NCI-H128 (cell line): Measurements from ENCODE around the gene TMEM63C.
"Not testable (repeated sequence)": the region's sequence is repeated elsewhere in the genome, so short reads cannot be mapped to it uniquely, and the experiment has no call there.

ENCODE experiments used
- DNase-seq: peaks from one replicate; lab custom pipeline; 2025; ENCODE audit not compliant: unreplicated experiment; lab: John Stamatoyannopoulos, UW

The TMEM63C gene

DNA sequence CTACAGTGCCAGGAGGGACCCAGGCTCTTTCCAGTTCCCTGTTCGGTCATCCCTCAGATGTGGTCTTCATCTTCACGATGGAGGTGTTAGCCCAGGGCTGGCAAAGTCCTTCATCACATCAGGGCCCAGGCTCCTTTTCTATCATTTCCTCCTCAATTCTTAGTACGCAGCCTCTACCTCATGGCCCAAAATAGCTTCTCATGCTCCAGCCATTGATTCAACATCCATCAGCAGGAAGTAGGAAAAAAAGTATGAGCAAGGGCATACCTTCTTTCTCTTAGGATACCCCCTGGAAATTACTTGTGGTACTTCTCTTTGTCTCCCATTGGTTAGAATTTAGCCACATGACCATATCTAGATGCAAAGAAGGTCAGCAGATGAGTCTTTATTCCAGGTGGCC, 27.8 kb upstream of the TMEM63C start:
- no peak for DNase-seq

DNA sequence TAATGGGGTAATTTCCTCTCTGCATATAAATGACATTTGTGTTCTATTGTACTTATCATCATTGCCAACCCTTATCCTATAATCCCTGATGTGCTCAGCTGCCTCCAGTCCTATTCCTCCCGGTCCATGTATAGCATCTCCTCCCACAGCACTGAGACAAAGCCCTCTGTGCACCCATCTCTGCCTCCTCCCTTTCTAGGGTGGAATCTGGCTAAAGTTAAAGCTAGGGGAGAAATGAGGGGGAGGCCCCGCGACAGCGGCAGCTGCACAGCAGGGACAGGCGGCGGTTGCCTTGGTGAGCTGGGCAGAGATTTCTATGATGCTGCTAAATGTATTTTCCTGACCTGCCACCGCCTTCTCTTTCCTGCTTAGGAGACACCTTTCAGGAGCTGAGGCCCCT, 27.2 kb upstream of the TMEM63C start:
- no peak for DNase-seq

DNA sequence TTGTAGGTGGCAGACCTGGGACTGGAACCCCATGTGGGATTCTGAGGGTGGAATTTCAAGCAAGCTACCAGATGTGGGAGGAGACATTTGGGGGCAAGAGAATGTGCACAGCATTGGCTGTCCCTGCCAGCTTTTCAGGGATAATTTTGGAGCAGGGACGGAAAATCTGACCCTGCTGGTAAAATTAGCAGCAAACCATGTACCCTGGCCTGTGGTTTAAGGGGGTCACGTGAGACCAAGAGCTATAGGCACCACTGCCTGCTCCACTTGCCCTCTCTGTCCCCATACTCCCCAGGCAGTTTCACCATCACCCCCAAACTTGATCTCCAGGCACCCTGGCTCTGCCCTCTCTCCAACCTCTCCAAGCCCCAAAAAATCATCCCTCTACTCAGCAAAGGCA, 26.5 kb upstream of the TMEM63C start:
- DNase-seq: no peak

DNA sequence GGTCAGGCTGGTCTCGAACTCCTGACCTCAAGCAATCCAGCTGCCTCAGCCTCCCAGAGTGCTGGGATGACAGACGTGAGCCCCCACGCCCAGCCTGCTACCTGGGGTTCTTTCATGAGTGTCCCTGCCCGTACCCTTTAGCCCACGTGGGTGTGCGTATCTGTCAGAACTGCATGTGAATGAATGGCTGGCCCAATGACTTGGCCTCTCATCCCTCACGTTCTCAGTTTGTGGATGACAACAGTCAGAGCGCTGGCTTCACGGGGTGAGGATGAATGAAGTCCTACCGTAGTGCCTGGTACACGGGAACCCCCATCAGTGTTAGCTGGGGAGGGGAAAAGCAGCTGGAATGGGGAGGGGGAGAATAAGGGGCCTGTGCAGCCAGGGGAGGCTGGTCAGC, 23.9 kb upstream of the TMEM63C start:
- no peak for DNase-seq

DNA sequence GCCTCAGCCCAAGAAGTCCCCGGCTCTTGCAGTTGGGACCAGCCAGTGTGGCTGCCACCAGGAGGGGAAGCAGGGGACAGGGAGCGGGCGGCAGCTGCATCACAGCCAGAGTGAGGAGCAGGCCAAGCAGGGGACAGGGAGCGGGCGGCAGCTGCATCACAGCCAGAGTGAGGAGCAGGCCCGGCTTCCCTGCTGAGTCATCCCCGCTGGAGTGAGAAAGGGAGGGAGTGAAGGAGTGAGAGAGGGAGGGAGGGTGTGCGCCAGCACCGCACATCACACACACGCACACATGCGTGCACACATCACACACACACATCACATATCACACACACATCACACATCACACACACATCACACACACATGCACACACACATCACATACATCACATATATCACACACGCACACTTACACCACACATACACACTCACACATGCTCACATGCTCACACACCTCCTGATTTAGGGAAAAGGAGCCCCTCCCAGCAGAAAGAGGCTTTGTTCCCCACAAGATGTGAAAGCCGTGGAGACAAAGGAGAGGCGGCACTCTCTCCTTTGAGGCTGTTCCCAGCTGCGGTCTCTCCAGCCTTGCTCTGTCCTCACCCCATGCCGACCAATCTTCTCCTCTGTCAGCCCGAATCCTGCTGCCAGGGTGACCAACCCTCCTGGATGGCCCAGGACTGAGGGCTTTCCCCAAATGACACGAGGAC, 23.3 kb upstream of the TMEM63C start:
- DNase-seq: no peak

DNA sequence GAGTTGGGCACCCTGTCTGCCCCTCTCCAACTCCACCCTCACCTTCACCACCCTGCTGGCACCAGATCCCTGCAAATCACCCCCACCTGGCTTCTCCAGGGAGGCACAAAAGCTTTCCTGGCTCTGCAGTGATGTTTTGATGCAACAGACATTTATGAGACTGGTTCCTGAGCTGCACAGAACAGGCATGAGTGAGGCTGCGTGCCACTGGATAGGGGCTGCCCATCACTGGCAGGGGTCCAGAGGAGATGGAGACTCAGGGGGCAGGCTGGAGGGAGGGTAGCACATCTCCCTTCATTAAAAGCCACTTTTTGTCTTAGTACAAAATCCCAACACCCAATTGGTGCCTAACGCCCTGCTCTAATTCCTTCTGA, 22.7 kb upstream of the TMEM63C start:
- no peak for DNase-seq

DNA sequence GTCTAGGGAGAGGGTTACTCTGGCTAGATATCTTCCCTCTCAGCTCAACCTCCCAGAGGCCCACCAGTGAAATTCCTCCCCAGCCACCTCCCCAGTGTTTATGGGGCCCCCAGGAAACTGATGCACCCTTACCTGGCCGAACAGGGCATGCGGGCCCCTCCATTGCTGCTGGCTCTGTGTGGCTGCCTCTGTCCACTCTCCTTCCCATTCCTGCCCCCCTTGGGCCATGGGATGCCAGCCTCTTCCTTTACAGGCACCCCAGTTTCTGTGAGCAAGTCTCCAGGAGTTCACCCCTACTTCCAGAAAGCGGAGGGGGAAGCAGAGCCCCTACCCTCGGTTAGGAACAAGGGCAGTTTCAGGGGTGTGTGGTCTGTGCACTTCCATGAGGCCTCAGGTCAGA, 20.6 kb upstream of the TMEM63C start:
- DNase-seq: no peak

DNA sequence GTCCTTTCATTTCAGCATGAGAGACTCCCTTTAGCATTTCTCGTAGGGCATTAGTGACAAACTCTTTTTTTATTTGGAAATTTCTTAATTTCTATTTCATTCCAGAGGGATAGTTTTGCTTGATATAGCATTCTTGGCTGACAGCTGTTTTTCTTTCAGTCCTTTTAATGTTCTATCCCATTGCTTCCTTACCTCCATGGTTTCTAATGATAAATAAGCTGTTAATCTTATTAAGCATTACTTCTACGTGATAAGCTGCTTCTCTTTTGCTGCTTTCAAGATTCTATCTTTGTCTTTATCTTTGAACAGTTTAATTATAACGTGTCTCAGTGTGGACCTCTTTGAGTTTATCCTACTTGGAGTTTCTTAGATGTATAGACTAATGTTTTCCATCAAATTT, 11.6 kb upstream of the TMEM63C start:
- DNase-seq: no peak

DNA sequence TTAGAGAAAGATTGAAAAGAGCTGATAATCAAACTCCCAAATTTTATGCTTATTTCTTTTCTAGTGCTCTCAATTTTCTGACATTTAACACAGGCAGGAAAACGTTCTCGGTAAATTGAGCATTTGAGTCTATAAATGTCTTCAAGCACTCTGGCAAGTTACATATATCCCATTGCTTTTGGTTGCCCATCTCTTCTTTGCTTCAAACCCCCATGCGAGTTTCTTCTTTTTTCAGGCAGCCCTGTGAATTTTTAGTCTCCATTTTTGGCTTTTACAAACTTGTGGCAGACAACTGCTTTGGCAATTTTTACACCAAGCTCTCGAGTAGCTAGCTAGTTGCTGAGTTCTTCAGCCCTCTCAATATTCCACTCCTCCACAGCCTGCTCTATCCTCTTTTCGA, 8.7 kb upstream of the TMEM63C start:
- no peak for DNase-seq

DNA sequence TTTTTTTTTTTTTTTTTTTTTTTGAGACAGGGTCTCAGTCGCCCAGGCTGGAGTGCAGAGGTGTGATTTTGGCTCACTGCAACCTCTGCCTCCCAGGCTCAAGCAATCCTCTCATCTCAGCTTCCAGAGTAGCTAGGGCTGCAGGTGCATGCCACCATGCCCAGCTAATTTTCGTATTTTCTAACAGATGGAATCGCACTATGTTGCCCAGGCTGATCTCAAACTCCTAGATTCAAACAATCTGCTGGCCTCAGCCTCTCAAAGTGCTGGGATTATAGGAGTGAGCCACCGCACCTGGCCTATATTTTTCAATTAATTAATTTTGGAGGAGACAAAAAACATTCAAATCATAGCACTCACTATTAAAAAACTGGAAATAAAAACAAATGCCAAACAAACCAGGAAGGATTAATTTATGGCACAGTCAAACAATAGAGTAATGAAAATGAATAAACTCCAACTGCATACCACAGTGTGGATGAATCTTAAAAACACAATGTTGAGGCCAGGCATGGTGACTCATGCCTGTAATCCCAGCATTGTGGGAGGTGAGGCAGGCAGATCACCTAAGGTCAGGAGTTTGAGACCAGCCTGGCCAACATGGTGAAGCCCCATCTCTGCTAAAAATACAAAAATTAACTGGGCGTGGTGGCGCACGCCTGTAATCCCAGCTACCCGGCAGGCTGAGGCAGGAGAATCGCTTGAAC, 7.5 kb upstream of the TMEM63C start:
- not testable (repeated sequence) for DNase-seq

DNA sequence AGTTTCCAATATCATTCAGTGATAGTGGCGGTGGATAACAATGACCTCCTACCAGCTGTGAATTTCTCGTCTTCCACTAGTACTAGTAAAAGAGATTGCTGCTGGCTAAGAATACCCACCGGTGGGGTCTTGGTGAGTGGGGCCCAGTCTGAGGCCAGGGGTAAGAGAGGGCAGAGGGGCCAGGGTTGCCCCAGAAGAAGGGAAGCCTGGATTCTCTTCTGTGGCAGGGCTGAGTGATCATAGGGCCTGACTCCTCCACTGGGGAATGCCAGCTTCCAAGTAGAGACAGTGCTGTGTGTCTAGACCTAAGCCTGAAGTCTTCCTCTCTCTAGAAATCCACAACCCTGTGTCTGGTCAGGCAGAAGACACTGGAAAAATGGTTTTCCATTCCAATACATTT, 5.8 kb upstream of the TMEM63C start:
- no peak for DNase-seq

DNA sequence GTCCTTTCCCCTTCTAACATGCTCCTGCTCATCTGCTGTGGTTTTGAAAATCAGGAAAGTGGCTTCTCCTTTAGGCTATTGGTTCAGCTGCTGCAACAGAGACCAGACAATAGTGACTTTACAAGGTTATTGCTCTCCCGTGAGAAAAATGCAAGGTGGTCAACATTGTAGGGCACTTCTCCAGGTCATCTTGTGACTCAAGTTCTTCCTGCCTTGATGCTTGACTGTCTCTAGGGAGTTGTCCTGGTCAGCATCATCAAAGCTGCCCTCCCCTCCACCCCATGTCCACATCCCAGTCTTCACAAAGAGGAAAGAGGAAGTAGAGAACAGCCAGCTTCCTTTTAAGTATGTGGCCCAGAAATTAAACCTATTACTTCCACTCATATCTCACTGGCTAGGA, 3.9 kb upstream of the TMEM63C start:
- no peak for DNase-seq

DNA sequence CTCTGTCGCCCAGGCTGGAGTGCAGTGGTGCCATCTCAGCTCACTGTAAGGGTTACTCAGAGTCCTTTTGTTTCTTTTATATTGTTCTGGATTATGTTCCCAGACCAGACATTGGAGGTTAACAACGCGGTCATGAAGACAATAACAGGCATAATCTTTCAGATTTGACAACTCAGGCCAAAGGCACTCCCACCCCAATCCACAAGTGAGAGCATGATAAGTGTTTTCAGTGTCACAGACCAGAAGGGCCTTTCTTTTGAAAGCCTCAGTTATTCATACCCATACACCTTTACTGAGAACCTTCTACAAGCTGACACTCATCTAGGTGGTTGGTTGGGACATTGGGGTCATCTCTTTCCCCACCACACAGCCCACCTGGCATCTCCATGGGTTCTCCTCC, 2.9 kb upstream of the TMEM63C start:
- DNase-seq: no peak

DNA sequence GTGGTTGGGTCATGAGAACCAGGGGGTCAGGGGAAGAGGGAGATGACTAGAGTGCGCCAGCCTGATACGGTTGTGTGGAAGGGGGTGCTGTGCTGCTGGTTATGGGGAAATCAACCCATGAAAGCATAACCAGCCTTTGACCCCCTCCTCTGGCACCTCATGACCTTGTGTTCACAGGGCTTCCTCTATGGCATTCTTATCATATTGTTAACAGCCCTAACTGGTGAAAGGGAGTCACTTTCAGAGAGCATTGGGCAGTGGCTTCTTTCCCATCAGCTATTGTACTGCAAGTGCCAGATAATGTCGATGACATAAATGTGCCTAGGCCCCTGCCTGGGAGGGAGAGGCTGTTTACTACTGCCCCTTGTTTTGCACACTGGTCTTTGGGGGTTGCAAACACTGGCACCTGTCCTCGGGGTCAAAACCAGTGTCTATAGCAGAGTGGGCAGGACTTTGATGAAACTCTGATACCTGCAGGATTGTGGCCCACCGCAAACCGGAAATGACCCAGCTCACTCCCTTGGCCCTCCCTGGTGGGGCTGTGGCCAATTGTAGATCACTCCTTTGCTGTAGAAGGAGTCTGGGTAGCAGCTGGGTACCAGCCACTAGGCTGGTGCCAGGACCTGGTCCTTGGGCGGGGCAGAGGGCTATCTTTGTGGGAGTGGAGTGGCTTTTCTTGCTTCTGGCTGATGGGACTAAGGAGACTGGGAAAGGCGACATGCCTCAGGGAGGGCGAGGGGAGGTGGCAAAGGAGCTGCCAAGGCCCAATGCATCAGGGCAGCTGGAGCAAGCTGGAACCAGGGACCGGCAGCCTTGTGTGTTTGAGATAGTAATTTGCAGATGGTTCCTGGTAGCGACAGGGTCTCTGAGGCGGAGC, 634 bp upstream of the TMEM63C start:
- no peak for DNase-seq

DNA sequence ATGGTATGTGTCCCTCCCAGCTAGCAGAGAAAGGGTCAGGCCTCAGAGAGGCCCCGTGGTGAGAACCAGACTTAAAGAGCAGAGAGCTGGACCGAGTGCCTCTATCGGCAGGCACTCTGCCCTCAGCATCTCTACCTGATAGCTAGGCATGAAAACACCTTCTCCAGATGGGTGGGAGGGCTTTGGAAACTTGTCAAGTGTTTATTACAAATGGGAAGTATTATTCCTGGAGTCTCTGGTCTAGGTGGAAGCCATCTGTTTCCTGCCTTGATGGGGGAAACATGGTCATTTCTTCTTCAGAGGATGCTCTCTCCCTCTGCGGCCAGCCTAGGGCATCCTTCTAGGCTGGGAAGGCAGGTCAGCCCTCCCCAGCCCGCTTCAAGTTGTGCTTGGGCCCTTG, 2.3 kb downstream of the TMEM63C start:
- DNase-seq: no peak

DNA sequence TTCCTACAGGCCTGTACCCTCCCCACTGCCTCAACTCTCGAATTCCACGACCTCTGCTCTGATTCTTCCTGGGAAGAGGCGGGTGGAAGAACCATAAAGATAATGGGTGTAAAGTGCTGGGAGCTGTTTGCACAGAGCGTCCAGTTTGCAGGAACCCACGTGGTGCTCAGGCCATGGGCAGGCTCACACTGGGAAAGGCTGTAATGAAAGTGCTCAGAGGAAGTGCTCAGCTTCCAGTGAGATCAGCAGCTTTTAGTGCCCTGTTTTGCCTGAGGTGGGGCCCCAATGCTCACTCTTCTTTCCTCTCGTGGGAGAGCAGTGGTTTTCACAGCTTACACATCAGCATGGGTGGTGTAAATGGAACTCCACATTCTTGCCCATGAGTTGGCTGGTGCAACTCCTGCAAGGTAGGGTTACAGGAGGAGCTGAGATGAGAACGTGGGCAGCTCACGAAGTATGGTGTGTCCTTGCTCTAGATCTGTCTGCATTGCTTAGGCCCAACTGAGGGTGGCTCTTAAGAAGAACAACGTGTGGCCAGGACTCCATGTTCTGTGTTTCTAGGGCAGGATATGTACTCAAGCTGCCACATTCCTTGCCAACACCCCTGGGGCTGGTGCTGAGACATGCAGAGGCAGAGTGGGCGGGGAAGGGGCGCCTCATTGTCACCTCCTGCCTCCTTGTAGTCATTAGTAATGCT, 2.9 kb downstream of the TMEM63C start:
- DNase-seq: no peak

DNA sequence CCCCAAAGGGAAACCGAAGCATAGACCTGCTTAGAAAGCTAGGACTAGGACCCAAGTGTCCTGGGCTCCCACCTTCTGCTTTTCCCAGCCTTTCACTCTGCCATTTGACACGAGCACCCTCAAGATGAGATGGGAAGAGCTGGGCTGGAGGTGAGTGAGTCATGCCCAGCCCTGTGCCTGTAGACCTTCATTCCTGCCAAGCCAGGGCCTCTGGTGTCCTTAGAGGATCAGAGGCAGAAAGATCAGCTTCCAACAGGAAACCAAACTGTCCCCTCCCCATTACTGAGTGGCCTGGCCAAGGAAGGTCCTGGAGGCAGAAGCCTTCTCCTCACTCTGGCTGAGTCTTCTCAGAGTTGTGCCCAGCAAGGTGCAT, 3.5 kb downstream of the TMEM63C start:
- DNase-seq: no peak

DNA sequence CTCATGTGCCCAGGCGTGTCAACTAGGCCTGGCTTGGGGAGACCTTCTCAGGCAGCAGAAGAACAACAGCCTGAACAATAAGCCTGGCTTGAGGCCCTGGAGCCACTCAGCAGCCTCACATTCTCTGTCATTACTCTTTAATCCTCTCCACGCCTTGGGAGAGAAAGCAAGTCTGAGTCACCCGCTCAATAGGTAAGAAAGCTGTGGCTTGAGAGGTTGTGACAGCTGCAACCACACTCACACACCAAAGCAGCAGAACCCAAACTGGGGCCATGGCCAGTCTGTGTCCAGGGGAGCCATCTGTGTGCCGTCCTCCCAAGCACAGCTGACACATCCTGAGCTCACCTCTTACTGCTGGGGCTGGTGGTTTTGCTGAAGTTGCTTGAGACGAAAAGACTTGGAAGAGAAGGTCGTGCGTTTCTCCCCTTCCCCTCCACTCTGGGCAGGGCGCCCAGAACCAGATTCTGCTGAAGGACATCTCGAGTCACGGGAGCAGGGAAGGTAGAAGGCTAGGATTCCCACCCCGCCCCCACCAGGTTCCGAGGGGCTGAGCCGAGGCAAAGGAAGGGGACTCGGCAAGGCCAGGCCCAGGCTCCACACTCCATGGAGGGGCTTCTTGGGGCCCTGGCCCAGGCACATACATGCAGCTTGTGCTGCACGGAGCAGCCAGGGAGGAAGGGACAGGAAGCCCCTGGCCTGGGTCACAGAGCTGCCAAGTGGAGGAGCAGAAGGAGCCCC, 5.5 kb downstream of the TMEM63C start:
- no peak for DNase-seq

DNA sequence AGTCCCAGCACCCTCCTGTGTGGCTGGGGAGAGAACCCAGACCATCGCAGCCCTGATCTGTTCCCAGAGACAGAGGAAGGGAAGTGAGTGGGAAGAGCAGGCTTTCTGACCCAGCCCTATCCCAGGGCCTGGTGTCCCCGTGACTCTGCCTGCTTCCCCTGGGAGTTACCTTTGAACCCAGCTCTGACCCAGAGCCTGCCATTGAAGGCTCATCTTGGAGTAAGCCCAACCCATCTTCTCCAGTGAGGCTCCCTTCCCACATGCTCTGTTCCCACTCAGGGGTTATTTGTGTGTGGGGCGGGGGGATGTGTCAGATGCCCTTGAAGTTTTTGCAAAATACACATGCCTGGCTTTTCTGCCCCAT, 6.0 kb downstream of the TMEM63C start:
- no peak for DNase-seq

DNA sequence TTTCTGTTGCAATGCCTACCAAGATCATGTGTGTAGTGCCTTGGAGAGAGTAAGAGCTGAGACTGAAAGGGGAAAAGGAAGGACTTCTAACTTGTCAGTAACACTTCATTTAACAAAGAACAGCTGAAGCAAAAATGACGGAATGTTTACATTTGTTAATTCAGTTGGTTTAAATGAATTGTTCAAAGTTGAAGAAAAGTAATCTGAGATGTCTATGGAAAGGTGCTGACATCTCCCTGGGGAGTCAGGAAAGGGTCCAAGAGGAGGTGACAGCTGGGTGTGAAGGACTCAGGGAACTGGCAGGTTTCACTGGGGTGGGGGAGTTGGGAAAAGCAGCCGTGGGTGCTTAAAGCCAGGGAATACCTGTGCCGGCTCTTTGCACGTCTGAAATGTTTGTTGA, 7.9 kb downstream of the TMEM63C start:
- DNase-seq: no peak

DNA sequence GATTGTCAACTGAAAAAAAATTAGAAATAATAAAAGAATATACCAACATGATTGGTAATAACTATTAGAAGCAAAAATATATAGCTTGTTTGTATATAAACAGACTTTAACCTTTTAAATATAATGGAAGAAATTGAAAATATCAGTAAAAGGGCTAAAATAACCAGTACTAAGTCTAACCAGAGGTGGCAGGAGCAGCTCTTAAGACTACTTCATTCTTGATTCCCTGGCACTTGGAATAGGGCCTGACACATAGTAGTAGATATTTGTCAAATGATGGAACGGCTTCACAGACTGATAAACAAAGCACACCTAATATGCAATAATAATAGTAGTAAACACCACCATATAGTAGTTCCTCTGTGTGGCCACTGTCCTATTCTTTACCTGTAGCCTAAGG, 9.4 kb downstream of the TMEM63C start:
- DNase-seq: no peak
